Panc1 (cell line): ENCODE measurements around the gene ZFHX3.

Experiments used
- CTCF ChIP-seq: fragments of 450-650 bp; IDR thresholded peaks from 2 replicates; pipeline ENCODE4 v1.5.1; 2017; ENCODE audit warnings: mild to moderate bottlenecking
- POLR2AphosphoS5 ChIP-seq: IDR thresholded peaks from 2 replicates; pipeline ENCODE4 v1.6.1; 2012; ENCODE audit warnings: mild to moderate bottlenecking, low read depth, low read length, moderate library complexity
- TCF7L2 ChIP-seq: IDR thresholded peaks from 2 replicates; pipeline ENCODE4 v1.6.1; 2011; ENCODE audit warnings: mild to moderate bottlenecking, low read depth, low read length, inconsistent platforms

- no peak for TF ChIP-seq CTCF
- TF ChIP-seq POLR2AphosphoS5 = no peak
- TF ChIP-seq TCF7L2 = no peak
Observed at GRCh38 chr16:72787130-72787513, 260.8 kb downstream of the ZFHX3 start.
